NCI-H69 (cell line): ENCODE data around the gene FRMPD1.
"Not testable (repeated sequence)": the region's sequence is repeated elsewhere in the genome, so short reads cannot be mapped to it uniquely, and the experiment has no call there.

Experiments
- DNase-seq: peaks from one replicate; lab custom pipeline; 2025; lab: John Stamatoyannopoulos, UW

The FRMPD1 gene

DNA sequence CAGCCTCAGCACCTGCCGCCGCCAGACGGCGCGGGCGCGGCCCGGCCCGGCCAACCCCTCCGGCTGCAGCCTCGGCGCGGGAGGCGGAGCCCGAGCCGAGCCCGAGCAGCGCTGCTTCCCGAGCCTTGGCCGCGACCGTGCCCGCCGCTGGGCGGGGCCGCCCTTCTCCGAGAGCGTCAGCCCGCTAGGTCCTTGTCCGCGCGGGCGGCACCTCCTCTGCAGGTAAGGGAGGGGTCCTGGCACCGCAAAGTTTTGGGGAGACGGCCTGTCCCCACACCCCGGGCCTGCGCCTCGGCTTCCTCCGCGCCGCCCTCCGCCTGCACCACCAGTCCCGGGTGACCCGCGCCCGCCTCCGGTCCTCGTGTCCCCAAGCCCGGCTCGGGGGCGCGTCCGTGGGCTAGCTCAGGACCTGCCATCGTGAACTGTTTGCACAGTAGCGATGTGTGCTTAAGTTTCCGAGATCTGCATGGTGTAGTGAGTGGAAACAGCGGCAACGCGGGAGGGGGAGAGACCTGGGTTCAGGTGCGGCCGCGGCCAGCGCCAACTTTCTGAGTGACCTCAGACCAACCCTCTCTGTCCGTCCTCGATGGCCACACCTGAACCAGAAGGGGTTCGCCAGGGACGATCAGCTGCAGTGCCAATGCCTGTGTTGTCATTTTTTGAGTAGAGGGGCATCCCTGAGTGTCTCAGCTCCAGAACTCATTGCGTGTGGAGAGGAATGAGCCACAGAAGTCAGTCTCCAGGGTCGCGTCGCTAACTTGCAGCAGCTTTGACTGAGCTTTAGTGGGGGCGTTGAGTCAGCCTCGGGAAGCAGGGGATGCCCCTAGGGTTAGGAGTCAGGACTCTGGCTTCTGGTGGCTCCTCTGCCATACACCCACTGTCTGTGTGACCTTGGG lies at the start of gene FRMPD1:
TSS of gene FRMPD1 (plus strand) at position 82 of the 896 bp plus-strand sequence. CDS start 41,688 bp downstream, outside the sequence.
- DNase-seq: peak; percentile 94

- DNase-seq: not testable (repeated sequence)
Observed at GRCh38 chr9:37602061-37602460, 48.7 kb upstream of the FRMPD1 start.

DNA sequence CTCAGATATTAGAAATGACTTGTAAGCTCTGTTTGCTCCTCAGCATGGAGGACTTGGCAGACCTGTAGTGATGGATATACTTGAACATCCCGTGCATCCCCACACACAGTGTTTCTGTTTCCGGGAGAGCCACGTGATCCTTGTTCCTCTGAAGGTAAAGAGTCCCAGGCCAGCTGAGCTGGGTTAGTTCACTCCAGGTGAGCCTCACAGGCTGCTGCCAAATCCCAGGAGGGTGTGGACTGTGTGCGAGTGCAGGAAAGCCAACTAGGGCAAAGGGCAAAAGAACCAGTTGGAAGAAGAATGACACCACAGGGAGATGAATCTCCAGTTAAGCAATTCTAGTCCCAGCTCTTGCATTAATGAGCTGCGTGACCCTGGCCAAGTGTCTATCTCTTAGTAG lies 47.9 kb upstream of the FRMPD1 start:
- DNase-seq: peak; percentile 57

GRCh38 chr9:37604296-37604695 lies 46.5 kb upstream of the FRMPD1 start:
- no peak for DNase-seq

- DNase-seq: no peak
Observed at GRCh38 chr9:37608250-37608649, 42.5 kb upstream of the FRMPD1 start.

DNA sequence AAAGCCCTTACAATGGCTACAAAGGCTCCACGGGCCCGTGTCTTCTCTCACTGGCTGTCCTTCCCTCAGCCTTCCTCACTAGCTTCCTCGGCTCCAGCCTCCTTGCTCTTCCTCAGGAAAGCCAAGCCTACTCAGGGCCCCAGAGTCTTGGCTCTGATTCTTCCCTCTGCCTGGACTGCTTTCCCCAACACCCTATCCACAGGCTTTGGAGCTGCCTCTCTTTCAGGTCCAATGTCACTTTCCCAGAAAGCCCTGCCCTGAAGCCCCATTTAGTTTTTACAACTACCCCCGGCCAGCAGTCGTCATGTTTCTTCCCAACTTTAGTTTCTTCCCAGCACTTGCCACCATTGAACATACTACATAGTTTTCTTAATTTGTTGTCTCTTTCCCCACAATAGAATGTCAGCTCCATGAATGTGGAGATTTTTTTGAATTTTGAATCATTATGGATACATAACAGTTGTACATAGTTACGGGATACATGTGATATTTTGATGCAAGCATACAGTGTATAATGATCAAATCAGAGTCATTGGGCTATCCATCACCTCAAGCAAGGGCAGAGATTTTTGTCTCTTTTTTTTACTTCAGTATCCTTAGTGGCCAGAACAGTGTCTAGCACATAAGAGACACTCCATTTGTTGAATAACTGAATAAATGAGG lies 40.9 kb upstream of the FRMPD1 start:
- DNase-seq: no peak

DNA sequence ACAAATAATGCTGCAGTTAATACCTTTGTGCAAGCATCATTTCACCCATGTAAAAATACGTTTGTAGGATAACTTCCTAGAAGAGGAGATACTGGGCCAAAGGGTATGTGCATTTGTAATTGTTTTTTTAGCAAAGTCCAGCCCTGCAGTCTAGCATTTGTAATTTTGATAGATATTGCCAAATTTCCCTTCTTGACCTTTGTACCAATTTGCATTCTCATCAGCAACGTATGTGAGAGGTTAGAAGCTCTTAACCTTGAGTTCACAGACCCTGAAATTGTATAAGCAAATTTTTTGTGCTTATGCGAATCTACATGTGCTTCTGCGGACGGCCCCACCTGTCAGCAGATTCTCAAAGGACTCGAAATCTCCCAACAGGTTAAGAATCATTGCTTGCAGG lies 39.7 kb upstream of the FRMPD1 start:
- DNase-seq: no peak

- DNase-seq: peak; percentile 45
Observed at GRCh38 chr9:37611961-37612360, 38.8 kb upstream of the FRMPD1 start.

- no peak for DNase-seq
Observed at GRCh38 chr9:37617161-37617560, 33.6 kb upstream of the FRMPD1 start.

DNA sequence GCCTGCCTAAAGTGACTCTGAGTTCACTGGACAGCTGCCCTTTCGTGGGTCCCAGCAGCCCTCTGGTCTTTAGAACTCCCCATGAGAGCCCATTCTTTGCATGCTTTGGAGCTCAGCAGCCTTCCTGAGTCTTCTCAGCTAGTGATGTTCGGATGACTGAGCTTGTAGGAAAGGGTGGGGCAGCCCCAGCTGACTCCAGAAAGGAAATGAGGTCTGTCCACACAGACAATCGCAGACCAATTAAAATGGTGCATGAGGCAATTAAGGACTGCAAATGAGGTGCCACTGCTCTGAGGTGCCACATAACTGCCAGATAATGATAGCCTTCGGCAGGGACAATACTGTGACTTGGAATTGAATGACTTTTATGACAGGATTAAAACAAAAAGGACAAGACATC lies 32.9 kb upstream of the FRMPD1 start:
- DNase-seq: peak; percentile 96

DNA sequence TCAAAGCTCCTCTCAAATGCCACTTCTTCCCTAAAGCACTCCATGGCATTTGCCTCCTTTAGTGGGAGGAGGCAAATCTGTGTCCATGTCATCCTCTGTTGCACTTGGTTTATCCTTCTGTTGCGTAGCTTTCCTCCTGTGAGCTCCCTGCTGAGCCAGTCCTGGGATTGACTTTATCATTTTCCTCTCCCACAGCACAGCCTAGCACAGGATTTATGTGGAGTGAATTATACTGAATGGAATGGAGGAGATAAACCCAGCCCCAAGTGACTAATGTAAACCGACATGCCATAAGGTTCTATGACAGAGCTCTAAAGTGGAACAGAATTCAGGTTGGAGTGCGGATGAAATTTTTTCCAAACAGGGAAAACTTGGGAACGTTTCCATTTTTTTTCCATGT lies 31.9 kb upstream of the FRMPD1 start:
- peak; percentile 66 for DNase-seq

- peak; percentile 56 for DNase-seq
Observed at GRCh38 chr9:37619806-37620205, 30.9 kb upstream of the FRMPD1 start.

DNA sequence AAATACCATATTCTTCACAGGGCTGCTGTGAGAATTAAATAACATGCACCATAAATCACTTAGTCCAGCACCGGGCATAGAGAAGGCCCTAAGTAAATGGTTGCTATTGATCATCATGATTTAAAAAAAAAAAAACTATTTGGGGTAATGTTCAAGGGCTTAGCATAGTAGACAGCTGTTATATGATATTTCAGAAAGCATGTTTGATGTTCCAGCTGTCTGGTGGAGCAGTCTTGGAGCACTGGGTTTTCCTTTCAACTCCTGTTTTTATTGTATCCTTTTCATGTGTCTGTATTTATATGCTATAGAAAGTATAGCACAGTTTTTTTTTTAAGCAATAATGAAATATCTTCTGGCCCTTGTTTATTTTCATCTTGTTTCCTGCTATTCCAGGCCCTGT lies 30.4 kb upstream of the FRMPD1 start:
- peak; percentile 68 for DNase-seq

GRCh38 chr9:37621273-37622121 lies 29.3 kb upstream of the FRMPD1 start:
- peak; percentile 61 for DNase-seq

- no peak for DNase-seq
Observed at GRCh38 chr9:37622462-37622861, 28.3 kb upstream of the FRMPD1 start.

- no peak for DNase-seq
Observed at GRCh38 chr9:37623267-37623666, 27.5 kb upstream of the FRMPD1 start.

GRCh38 chr9:37624073-37624472 lies 26.7 kb upstream of the FRMPD1 start:
- DNase-seq: peak; percentile 72

GRCh38 chr9:37625036-37625757 lies 25.6 kb upstream of the FRMPD1 start:
- DNase-seq: no peak

DNA sequence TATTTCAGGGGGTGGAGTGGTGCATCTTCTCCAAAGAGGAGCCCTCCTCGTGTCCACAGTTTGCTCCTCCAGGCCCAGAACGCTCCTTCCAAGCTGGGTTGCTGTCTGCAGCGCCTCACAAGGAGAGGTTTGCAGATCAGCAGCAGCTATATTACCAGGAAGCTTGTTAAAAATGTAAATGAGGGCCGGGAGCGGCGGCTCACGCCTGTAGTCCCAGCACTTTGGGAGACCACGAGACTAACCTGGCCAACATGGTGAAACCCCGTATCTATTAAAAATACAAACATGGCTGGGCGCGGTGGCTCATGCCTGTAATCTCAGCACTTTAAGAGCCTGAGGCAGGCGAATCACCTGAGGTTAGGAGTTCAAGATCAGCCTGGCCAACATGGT lies 25.0 kb upstream of the FRMPD1 start:
- DNase-seq: no peak

DNA sequence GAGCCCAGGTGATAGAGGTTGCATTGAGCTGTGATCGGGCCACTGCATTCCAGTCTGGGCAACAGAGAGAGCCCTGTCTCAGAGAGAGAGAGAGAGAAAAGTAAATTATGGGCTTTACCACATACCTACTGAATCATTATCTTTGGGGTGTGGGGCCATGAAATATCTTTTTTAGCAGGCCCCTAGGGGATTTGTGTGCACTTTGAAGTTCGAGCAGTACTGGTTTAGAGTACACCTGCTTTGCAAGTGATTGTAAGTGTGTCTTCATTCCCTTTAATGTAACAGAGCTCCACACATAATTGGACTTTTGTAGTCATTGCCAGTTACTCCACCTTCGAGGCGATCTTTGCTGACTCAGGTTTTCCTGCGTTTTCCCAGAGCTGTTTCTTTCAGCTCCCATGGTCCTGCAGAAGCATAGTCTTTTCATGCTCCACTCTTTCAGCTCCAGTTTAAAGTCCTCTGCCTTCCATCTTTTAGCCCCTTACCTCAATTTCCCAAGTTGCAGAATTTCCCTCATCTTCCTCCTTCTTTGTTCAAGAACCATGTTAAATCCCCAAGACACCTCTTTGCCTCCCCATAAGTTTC lies 24.0 kb upstream of the FRMPD1 start:
- DNase-seq: peak; percentile 32

DNA sequence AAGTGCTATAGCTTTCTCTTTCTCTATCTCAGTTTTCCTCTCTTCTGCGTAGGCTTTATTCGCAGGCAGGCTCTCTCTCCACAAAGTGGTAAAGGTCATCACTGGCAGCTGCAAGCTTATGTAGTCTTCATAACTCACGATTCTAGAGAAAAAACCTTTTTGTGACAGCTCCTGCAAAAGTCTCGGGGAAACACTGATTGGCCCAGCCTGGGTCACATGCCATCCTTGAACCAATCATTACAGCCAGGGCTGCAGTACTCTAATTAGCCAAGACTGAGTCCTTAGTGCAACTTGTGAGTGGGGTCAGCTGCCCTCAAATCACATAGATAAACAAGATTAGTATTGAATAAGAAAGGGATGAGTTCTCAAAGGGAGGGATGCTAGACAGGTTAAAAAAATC lies 18.3 kb upstream of the FRMPD1 start:
- DNase-seq: no peak
